Measurements from ENCODE around the gene BOLA2B.

BOLA2B gene

DNA sequence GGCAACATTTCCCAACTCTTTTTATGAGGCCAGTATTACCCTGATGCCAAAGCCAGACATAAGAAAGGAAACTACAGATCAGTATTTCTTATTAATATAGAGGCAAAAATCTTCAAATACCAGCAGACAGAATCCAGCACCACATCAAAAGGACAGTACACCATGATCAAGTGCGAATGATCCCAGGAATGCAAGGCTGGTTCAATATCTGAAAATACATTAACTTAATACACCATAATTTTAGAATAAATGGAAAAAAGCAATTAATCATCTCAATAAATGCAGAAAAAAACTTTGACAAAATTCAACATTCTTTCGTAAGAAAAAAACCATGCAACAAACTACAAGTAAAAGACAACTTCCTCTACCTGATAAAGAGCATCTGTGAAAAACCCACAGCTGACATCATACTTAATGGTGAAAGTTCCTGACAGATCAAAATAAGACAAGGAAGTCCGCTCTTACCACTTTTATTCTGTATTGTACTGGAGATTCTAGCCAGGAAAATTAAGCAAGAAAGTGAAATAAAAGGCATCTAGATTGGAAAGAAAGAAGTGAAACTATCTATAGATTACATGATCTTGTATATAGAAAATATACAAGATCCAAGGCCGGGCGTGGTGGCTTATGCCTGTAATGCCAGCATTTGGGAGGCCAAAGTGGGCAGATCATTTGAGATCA, 44.1 kb downstream of the BOLA2B start:
- TF ChIP-seq, protein P1, sequence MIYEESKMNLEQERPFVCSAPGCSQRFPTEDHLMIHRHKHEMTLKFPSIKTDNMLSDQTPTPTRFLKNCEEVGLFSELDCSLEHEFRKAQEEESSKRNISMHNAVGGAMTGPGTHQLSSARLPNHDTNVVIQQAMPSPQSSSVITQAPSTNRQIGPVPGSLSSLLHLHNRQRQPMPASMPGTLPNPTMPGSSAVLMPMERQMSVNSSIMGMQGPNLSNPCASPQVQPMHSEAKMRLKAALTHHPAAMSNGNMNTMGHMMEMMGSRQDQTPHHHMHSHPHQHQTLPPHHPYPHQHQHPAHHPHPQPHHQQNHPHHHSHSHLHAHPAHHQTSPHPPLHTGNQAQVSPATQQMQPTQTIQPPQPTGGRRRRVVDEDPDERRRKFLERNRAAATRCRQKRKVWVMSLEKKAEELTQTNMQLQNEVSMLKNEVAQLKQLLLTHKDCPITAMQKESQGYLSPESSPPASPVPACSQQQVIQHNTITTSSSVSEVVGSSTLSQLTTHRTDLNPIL (CRISPR knock-in tag; IDR thresholded peaks at IDR 0.05; ENCODE audit: low read depth) = no peak
- TF ChIP-seq BACH2 (CRISPR knock-in tag; IDR thresholded peaks at IDR 0.05; ENCODE audit: borderline replicate concordance) = no peak
- no peak for TF ChIP-seq ARNTL (CRISPR knock-in tag; IDR thresholded peaks at IDR 0.05; ENCODE audit: borderline replicate concordance, low read depth)
- TF ChIP-seq ISL1 (CRISPR knock-in tag; IDR thresholded peaks at IDR 0.05) = no peak
- TF ChIP-seq ZC3H10 (CRISPR knock-in tag; IDR thresholded peaks at IDR 0.05) = no peak
- no peak for TF ChIP-seq ZFP30 (CRISPR knock-in tag; IDR thresholded peaks at IDR 0.05)
- no peak for ATAC-seq

DNA sequence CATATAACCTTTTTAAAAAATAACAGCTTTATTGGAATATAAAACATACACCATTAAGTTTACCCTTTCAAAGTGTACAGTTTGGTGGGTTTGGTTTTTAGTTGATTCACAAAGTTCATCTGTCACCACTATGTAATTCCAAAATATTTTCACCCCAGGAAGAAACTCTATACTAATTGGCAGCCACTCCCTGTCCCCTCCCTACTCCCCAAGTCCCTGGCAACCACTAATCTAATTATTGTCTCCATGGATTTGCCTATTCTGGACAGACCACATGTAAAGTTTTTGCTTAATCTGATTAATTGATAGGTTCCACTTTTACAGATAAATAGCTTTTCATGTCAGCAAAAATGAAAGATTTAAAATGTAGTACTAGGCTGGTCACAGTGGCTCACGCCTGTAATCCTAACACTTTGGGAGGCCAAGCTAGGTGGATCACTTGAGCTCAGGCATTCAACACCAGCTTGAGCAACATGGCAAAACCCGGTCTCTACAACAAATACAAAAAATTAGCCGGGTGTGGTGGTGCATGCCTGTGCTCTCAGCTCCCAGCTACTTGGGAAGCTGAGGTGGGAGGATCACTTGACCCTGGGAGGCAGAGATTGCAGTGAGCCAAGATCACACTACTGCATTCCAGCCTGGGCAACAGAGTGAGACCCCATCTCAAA, 45.5 kb downstream of the BOLA2B start:
- TF ChIP-seq ZNF565 (CRISPR knock-in tag; conservative IDR thresholded peaks at IDR 0.05; ENCODE audit: low read depth) (no peak), ZFP3 (CRISPR knock-in tag; IDR thresholded peaks at IDR 0.05) (no peak), SNAI2 (CRISPR knock-in tag; IDR thresholded peaks at IDR 0.05) (no peak), ZNF70 (CRISPR knock-in tag; IDR thresholded peaks at IDR 0.05) (no peak), ZC3H10 (CRISPR knock-in tag; IDR thresholded peaks at IDR 0.05) (no peak), ZNF8 (CRISPR knock-in tag; IDR thresholded peaks at IDR 0.05) (no peak)
- TF ChIP-seq, protein P2, sequence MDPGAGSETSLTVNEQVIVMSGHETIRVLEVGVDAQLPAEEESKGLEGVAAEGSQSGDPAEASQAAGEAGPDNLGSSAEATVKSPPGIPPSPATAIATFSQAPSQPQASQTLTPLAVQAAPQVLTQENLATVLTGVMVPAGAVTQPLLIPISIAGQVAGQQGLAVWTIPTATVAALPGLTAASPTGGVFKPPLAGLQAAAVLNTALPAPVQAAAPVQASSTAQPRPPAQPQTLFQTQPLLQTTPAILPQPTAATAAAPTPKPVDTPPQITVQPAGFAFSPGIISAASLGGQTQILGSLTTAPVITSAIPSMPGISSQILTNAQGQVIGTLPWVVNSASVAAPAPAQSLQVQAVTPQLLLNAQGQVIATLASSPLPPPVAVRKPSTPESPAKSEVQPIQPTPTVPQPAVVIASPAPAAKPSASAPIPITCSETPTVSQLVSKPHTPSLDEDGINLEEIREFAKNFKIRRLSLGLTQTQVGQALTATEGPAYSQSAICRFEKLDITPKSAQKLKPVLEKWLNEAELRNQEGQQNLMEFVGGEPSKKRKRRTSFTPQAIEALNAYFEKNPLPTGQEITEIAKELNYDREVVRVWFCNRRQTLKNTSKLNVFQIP (CRISPR knock-in tag; IDR thresholded peaks at IDR 0.05; ENCODE audit: borderline replicate concordance, low read depth) = no peak
- TF ChIP-seq, protein P1 (CRISPR knock-in tag; IDR thresholded peaks at IDR 0.05; ENCODE audit: low read depth) = no peak

DNA sequence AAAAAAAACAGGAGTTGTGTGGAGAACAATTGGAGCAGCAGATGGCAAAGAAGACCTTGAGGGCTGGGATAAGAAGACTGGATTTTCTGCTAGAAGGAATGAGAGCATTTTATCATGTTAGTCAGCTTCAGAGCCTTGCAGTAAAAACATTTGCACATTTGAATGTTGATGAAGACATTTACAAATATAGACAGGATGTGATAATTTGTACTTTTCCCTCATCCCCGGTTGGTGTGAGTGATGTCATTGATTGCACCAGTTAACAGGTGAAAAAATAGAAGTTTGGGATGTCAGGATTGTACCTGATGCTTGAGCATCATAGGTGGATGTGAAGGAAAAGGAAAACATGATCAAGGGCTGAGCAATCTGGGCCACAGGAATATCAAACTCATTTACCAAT, 47.8 kb downstream of the BOLA2B start:
- no peak for ATAC-seq
- no peak for TF ChIP-seq ISL1 (CRISPR knock-in tag; IDR thresholded peaks at IDR 0.05)
- TF ChIP-seq BACH2 (CRISPR knock-in tag; IDR thresholded peaks at IDR 0.05; ENCODE audit: borderline replicate concordance) = no peak
- TF ChIP-seq ZFP3 (CRISPR knock-in tag; IDR thresholded peaks at IDR 0.05) = no peak
- no peak for TF ChIP-seq RARB (CRISPR knock-in tag; IDR thresholded peaks at IDR 0.05)
- no peak for TF ChIP-seq TCF4 (CRISPR knock-in tag; IDR thresholded peaks at IDR 0.05; ENCODE audit: borderline replicate concordance)
- no peak for TF ChIP-seq ZNF565 (CRISPR knock-in tag; conservative IDR thresholded peaks at IDR 0.05; ENCODE audit: low read depth)
- no peak for TF ChIP-seq SNAI2 (CRISPR knock-in tag; IDR thresholded peaks at IDR 0.05)
- TF ChIP-seq ZC3H10 (CRISPR knock-in tag; IDR thresholded peaks at IDR 0.05) = no peak
- TF ChIP-seq PPARA (CRISPR knock-in tag; IDR thresholded peaks at IDR 0.05; ENCODE audit: borderline replicate concordance) = no peak
- TF ChIP-seq TOX (CRISPR knock-in tag; IDR thresholded peaks at IDR 0.05; ENCODE audit: borderline replicate concordance) = no peak
- TF ChIP-seq, protein P2 (CRISPR knock-in tag; IDR thresholded peaks at IDR 0.05; ENCODE audit: borderline replicate concordance, low read depth) = no peak
- TF ChIP-seq, protein P3, sequence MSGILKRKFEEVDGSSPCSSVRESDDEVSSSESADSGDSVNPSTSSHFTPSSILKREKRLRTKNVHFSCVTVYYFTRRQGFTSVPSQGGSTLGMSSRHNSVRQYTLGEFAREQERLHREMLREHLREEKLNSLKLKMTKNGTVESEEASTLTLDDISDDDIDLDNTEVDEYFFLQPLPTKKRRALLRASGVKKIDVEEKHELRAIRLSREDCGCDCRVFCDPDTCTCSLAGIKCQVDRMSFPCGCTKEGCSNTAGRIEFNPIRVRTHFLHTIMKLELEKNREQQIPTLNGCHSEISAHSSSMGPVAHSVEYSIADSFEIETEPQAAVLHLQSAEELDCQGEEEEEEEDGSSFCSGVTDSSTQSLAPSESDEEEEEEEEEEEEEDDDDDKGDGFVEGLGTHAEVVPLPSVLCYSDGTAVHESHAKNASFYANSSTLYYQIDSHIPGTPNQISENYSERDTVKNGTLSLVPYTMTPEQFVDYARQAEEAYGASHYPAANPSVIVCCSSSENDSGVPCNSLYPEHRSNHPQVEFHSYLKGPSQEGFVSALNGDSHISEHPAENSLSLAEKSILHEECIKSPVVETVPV (CRISPR knock-in tag; IDR thresholded peaks at IDR 0.05) = no peak
- TF ChIP-seq ARNTL (CRISPR knock-in tag; IDR thresholded peaks at IDR 0.05; ENCODE audit: borderline replicate concordance, low read depth) = no peak
- TF ChIP-seq ZNF70 (CRISPR knock-in tag; IDR thresholded peaks at IDR 0.05) = no peak
- no peak for TF ChIP-seq ZNF8 (CRISPR knock-in tag; IDR thresholded peaks at IDR 0.05)

More for the DNA sequence above, 45.5 kb downstream of the BOLA2B start:
- ATAC-seq = no peak

DNA sequence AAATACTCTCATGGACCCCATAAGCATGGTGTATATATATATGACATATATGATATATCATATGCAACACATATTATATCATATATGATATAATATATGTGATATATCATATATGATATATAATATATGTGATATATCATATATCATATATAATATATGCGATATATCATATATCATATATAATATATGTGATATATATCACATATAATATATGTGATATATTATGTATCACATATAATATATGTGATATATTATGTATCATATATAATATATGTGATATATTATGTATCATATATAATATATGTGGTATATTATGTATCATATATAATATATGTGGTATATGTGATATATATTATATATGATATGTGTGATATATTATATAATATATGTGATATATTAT, 48.5 kb downstream of the BOLA2B start:
- no peak for ATAC-seq
- no peak for TF ChIP-seq ESRRG (CRISPR knock-in tag; IDR thresholded peaks at IDR 0.05)
- TF ChIP-seq, protein P4, sequence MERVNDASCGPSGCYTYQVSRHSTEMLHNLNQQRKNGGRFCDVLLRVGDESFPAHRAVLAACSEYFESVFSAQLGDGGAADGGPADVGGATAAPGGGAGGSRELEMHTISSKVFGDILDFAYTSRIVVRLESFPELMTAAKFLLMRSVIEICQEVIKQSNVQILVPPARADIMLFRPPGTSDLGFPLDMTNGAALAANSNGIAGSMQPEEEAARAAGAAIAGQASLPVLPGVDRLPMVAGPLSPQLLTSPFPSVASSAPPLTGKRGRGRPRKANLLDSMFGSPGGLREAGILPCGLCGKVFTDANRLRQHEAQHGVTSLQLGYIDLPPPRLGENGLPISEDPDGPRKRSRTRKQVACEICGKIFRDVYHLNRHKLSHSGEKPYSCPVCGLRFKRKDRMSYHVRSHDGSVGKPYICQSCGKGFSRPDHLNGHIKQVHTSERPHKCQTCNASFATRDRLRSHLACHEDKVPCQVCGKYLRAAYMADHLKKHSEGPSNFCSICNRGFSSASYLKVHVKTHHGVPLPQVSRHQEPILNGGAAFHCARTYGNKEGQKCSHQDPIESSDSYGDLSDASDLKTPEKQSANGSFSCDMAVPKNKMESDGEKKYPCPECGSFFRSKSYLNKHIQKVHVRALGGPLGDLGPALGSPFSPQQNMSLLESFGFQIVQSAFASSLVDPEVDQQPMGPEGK (CRISPR knock-in tag; IDR thresholded peaks at IDR 0.05; ENCODE audit: borderline replicate concordance) = no peak
- no peak for TF ChIP-seq RARB (CRISPR knock-in tag; IDR thresholded peaks at IDR 0.05)
- TF ChIP-seq BACH2 (CRISPR knock-in tag; IDR thresholded peaks at IDR 0.05; ENCODE audit: borderline replicate concordance) = no peak
- TF ChIP-seq ZNF70 (CRISPR knock-in tag; IDR thresholded peaks at IDR 0.05) = no peak
- TF ChIP-seq OSR1 (CRISPR knock-in tag; IDR thresholded peaks at IDR 0.05) = no peak
- TF ChIP-seq, protein P3 (CRISPR knock-in tag; IDR thresholded peaks at IDR 0.05) = no peak
- no peak for TF ChIP-seq ZFP3 (CRISPR knock-in tag; IDR thresholded peaks at IDR 0.05)
- TF ChIP-seq CSDC2 (CRISPR knock-in tag; IDR thresholded peaks at IDR 0.05) = no peak
- TF ChIP-seq ISL1 (CRISPR knock-in tag; IDR thresholded peaks at IDR 0.05) = no peak
- no peak for TF ChIP-seq GLIS3 (CRISPR knock-in tag; IDR thresholded peaks at IDR 0.05)
- no peak for TF ChIP-seq PPARA (CRISPR knock-in tag; IDR thresholded peaks at IDR 0.05; ENCODE audit: borderline replicate concordance)
- TF ChIP-seq TCF4 (CRISPR knock-in tag; IDR thresholded peaks at IDR 0.05; ENCODE audit: borderline replicate concordance) = no peak
